ENCODE results near the gene SOX5.
"Not testable (repeated sequence)": the region's sequence is repeated elsewhere in the genome, so short reads cannot be mapped to it uniquely, and the experiment has no call there.

Gene SOX5

GRCh38 chr12:23906329-23906728 is 43.1 kb downstream of the SOX5 start:
- DNase-seq: no peak

GRCh38 chr12:23899434-23899833 is 50.0 kb downstream of the SOX5 start:
- no peak for DNase-seq

DNA sequence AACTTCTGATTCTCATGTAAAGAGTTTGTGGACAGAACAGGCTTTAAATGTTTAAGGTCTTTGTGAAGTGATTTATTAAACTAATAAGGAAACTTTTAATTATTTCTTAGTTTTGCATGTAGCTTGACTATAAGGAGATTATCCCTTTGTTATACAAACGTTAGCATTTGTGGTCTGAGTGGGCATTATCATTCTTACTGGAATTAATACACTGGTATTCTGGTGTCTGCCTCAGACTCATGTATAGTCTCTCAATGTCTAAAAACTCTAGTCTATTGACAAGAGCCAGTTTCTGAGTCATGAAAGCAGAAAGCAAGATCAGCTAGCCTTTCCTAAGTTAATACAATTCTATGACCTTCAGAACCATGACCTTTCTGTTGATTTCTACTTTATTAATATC is 51.3 kb downstream of the SOX5 start:
- no peak for DNase-seq

- DNase-seq: no peak
Observed at GRCh38 chr12:23895792-23896218, 53.7 kb downstream of the SOX5 start.

DNA sequence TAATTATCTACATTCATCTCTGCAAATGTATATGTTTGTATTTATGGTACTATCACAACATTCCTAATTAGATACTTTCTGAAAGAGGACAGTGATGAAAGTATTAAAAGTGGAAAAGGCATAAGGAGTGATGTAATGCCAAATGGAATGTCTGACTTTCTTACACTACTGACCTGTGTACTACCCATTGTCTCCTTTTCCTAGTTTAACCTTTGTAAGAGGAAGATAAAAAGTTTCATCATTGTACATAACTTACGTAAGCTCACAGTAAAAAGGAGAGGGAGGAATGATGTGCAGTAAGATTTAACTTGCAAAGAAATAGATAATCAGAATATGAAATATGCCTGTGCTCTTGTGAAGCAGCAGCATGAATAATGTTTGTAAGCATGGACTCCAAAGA is 55.9 kb downstream of the SOX5 start:
- DNase-seq: no peak

DNA sequence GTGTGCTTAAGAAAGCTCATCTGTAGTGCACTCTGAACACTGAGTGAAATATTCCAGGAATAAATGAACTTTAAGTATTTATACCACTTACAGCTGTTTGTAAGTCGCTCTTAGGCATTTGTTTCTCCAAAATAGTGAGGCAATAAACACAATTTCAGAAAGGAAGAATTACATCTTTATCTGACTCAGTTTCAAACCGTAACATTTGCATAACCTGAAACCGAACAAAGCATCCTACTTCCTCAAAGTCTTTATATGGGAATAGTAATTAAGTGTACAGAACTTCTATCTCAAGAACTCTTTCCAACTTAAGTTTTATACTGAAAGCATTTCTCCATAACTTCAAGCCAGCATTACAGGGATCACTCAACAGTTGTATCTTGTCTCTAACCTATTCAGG is 58.4 kb downstream of the SOX5 start:
- DNase-seq: no peak

- DNase-seq: no peak
Observed at GRCh38 chr12:23889069-23889440, 60.4 kb downstream of the SOX5 start.

DNA sequence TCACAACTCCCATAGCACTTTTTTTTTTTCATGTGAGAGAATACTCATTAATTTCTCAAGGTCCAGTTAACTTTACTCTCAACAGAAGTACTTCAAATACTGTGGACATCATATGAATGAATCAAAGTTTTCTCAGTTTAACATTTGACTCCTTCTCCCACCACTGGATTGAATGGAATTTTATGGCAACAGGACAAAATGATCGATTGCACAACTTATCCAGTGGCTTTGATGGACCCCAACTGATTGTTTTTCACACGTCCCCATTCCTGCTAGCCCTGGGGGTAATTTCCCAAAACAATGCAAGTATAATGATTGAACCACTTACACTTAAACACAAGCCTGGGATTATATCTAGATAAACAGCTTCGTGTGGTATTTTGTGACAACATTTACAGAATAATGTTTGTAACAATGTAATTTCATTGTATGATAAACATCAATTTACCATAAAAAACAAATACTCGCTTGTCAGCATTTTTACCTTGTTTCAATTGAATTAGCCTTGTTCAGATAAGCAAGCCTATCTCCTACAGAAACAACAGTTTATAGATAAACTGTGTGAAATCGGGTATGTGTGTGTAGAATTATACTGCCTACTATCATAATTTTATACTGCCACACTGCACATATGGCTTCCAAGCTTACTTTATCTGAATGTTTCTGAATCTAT is 60.9 kb downstream of the SOX5 start:
- DNase-seq: no peak

GRCh38 chr12:23887055-23887835 is 62.2 kb downstream of the SOX5 start:
- DNase-seq: no peak

DNA sequence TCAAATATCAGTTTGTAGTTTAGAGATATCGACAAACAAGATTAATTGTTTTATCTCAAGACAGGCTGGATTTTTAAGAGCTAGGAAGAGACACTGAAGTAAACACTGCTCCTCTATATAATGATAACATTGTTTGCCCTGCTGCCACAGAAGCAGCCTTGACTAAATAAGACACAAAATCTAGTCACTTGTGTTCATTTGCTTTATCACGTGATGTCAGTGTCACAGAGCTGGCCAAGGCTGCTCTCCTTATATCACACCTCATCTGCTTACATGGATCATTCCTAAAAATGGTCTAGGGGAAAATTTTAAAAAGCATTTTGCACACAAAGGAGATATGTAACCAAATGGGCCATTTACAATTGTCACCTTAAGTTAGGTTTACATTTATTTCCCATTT is 64.1 kb downstream of the SOX5 start:
- DNase-seq: no peak

- no peak for DNase-seq
Observed at GRCh38 chr12:23884909-23885308, 64.6 kb downstream of the SOX5 start.

DNA sequence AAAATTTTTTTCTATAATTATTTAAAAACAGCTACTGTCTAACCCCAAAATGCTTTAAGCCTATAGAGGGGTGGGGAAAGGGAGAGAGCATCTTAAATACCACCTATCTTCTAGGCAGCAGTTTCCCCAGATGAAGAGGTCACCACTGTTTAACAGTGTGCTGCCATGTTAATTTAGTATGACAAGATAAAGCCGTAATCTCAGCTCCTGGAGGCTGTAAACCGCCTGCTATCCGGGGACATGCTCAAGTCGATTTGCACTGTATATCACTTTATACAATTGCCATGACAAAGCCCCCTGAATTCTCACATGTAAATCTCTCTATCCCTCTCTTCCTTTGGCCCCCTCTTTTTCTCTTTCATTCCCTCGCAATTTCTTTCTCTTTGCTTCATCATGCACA is 68.5 kb downstream of the SOX5 start:
- DNase-seq: no peak

- not testable (repeated sequence) for DNase-seq
Observed at GRCh38 chr12:23876618-23877017, 72.9 kb downstream of the SOX5 start.

DNA sequence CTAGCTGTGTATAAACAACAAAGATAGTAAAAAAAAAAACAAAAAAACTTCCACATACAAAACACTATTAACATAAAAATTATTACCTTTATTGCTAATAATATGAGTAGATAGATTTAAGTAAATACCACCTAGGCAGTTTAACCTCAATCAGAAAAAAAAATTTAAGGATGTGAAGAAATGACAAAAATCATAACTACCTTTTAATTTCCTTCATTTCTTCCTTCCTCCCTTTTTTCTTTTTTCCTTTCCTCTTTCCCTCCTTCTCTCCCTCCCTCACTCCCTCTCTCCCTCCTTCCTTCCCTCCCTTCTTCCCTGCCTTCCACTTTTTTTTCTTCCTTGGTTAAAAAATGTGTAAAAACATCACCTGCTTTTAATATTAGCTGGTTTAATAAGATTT is 81.7 kb downstream of the SOX5 start:
- no peak for DNase-seq

GRCh38 chr12:23862701-23863100 is 86.8 kb downstream of the SOX5 start:
- DNase-seq: no peak

- no peak for DNase-seq
Observed at GRCh38 chr12:23860019-23860418, 89.5 kb downstream of the SOX5 start.

DNA sequence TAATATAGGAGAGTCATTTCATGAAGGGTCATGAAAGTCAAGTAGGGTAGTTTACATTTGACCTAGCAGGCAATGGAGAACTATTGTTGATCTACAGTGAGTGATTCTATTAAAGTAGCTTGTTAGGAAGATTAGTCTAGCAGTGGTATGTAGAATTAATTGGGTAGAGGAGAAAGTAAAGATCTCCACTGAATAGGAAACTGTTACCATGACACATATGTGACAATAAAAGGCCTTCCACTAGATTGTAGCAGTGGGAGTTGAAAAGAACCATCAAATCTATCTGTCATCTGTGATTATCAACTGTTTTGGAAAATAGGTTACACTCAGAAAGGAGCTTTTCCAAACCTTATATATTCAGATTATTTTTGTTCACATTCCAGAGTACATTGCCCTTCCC is 92.3 kb downstream of the SOX5 start:
- DNase-seq: no peak

DNA sequence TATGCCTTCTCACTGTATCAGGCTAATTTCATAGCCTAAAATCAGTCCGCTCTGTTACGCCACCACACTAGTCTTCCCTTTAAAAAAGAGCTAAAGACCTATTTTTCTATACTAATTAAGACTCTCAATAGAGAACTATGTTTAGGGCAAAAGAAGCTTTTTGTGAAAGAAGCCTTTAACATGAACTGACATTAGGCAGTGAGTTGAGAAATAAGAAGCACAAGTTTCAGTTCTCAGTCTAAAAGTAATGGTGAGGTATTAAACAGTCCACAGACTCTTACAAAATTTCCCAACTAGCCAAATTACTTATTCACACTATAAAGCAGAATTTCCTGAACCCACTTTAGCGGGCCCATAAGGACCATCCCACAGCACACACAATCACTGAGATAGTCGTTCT is 93.7 kb downstream of the SOX5 start:
- no peak for DNase-seq

- no peak for DNase-seq
Observed at GRCh38 chr12:23854598-23854997, 94.9 kb downstream of the SOX5 start.

DNA sequence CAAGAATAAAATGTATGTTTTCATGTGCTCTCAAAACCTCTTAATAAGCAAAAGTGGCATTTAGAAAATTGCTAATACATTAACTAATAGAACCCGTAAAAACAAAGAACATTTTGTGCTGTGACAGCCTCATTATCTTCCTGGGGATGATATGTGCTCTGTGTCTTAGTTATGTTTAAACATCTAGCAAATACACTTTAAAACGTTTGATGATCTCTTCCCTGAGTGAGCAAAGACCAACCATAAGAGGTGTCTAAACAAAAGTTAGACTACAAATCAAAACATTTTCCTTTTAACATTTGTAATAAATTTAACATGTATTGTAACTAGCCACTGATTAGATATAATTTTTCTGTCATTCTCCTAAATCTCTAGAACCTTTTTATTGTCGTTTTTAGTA is 95.8 kb downstream of the SOX5 start:
- no peak for DNase-seq

DNA sequence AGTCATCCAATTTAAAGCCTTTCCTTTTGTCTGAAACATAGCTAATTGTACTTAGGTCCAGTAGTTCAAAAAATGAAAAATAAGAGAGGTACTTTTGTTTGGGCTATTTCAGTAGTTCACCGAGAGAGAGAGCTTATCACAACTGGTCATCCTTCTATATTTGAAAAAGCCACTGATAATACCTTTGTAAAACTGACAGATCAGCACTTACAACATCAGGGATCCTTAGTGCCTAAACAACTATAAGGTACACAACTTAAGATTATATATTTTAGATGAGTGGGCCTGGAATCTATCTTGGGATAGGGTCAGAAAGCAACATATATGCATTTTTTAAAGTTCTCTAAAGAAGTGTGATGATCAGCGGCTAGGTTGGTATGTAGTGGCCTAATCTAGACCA is 97.9 kb downstream of the SOX5 start:
- DNase-seq: no peak

- no peak for DNase-seq
Observed at GRCh38 chr12:23847857-23848256, 101.6 kb downstream of the SOX5 start.

GRCh38 chr12:23843958-23844357 is 105.5 kb downstream of the SOX5 start:
- no peak for DNase-seq

- no peak for DNase-seq
Observed at GRCh38 chr12:23834076-23834475, 115.4 kb downstream of the SOX5 start.

DNA sequence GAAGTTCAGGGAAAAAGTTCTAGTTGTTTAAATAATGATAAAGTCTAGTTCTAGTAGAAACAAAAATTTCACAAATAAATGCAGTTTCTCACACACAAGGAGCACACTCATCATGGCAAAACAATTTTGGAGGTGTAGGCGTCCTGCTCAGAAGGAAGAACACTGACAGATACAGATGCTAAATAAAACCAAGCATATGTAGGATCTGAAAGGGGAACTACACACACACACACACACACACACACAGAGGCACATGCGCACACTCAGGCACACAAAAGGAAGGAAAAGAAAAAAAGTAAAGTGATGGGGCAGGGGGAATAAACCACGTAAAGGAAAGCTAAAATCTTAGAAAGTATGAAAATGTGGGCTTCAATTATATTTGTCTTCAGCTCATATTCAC is 117.7 kb downstream of the SOX5 start:
- no peak for DNase-seq

All from RPMI8226 (cell line).